H1 (cell line): ENCODE results near the gene YIF1A. TPM values are rescaled to one million over a fixed set of nuclear protein-coding genes. Genes with fewer than 3 reads are reported as not detected.
A peak's percentile ranks its signal among the peaks of the same experiment; 100 is the strongest.

Source experiments
- BRCA1 ChIP-seq: IDR thresholded peaks from 2 replicates; pipeline ENCODE4 v1.6.1; 2012; ENCODE audit warnings: low read depth, low read length, improper control_type of control experiment
- CHD7 ChIP-seq: fragments of 300-600 bp; sonication (generic); IDR thresholded peaks from 2 replicates; pipeline ENCODE4 v1.7.1; 2012; ENCODE audit warnings: low read length, moderate library complexity, mild to moderate bottlenecking, inconsistent platforms; ENCODE audit not compliant: insufficient replicate concordance
- JUND ChIP-seq: IDR thresholded peaks from 2 replicates; pipeline ENCODE4 v1.6.1; 2011; ENCODE audit warnings: mild to moderate bottlenecking, improper control_type of control experiment, low read length
- MAX ChIP-seq: IDR thresholded peaks from 2 replicates; pipeline ENCODE4 v1.6.1; 2012; ENCODE audit warnings: inconsistent platforms
- NRF1 ChIP-seq: IDR thresholded peaks from 2 replicates; pipeline ENCODE4 v1.6.1; 2011; ENCODE audit warnings: mild to moderate bottlenecking, low read depth, low read length, improper control_type of control experiment
- POLR2A ChIP-seq, 2 experiments: IDR thresholded peaks; 1 replicate in 1 of 2; 2 replicates in 1 of 2; pipeline ENCODE4 v1.6.1; 2011; ENCODE audit warnings: low read depth in 2 of 2, low read length in 2 of 2, mild to moderate bottlenecking in 2 of 2; ENCODE audit errors: control extremely low read depth in 1 of 2
- POLR2AphosphoS5 ChIP-seq: IDR thresholded peaks from 2 replicates; pipeline ENCODE4 v1.6.1; 2011; ENCODE audit warnings: low read depth, low read length
- RFX5 ChIP-seq: IDR thresholded peaks from 2 replicates; pipeline ENCODE4 v1.6.1; 2011; ENCODE audit warnings: low read depth, low read length, improper control_type of control experiment, borderline replicate concordance
- SIX5 ChIP-seq: IDR thresholded peaks from 2 replicates; pipeline ENCODE4 v1.6.1; 2011; ENCODE audit warnings: mild to moderate bottlenecking, low read depth, low read length
- SP1 ChIP-seq: IDR thresholded peaks from 2 replicates; pipeline ENCODE4 v1.6.1; 2011; ENCODE audit warnings: low read depth, low read length
- TCF12 ChIP-seq: IDR thresholded peaks from 2 replicates; pipeline ENCODE4 v1.6.1; 2011; ENCODE audit warnings: low read depth, mild to moderate bottlenecking, low read length
- polyA plus RNA-seq, 7 experiments: library from polyadenylated mRNA; depleted of rRNA in 3 of 7; stranded (reverse) in 5 of 7; unstranded in 2 of 7; fragments of >200 nt in 5 of 7; fragments of 200-250 nt in 2 of 7; gene quantifications; 1 replicate in 5 of 7; 2 replicates in 1 of 7; 4 replicates in 1 of 7; pipeline versions ENCODE4 v1.2.1 to v1.2.3, GENCODE V29; 2011 to 2013; ENCODE audit warnings: missing spikeins in 2 of 7, mixed read lengths in 2 of 7
- total RNA-seq: library from RNA; stranded (reverse); fragmentation: NEBNext Ultra II Directional; extraction: Animal tissue kit (Norgen Biotek cat#: 25700); gene quantifications from 2 replicates; pipeline ENCODE4 v1.2.1, GENCODE V29; 2021

The YIF1A gene
- total and polyA plus RNA-seq, 2 of the 8 experiments (the other 6 are each of a cell fraction or from before 2014, with no cell fraction given): 70.1 to 178 TPM

GRCh38 chr11:66288671-66289547 lies at the start of gene YIF1A (continued):
- TF ChIP-seq TCF12: no peak
- TF ChIP-seq JUND: peak; percentile 53; the same call in 1 of the 2 replicates
- peak; percentile 94 for TF ChIP-seq SP1
- TF ChIP-seq NRF1: peak; percentile 54
- peak; percentile 68 for TF ChIP-seq MAX
- TF ChIP-seq SIX5: no peak
- no peak for TF ChIP-seq BRCA1
- TF ChIP-seq POLR2A (IDR thresholded peaks at IDR 0.05; ENCODE audit: control extremely low read depth in 1 of 2, low read depth in 2 of 2, low read length in 2 of 2): peak in 1 of 2 experiments; percentile 72; a peak in 2 of 3 replicates
- TF ChIP-seq RFX5: no peak
- TF ChIP-seq POLR2AphosphoS5: peak; percentile 73; the same call in 1 of the 2 replicates
- TF ChIP-seq CHD7: no peak
